HepG2 (cell line): ENCODE data around the gene ZDHHC14. TPM values are rescaled to one million over a fixed set of nuclear protein-coding genes. Genes with fewer than 3 reads are reported as not detected.

Experiments
- ATAC-seq: fragments of 200-7000 bp; cut with Tn5 transposase; 3 replicates; pipeline ENCODE4 v1.9.1; 2020; ENCODE audit warnings: mild to moderate bottlenecking, moderate library complexity
- BruUV-seq: library from RNA; stranded (reverse); fragments of 400-500 nt; replicated peaks from 2 replicates; lab custom pipeline; 2021; lab: Mats Ljungman, UMichigan
- CTCF ChIA-PET: fragments of 300-600 bp; formaldehyde crosslinking; extraction: SDS; loops from one replicate; lab custom pipeline; 2021; ENCODE audit warnings: low total read pairs, inconsistent platforms, low intra/inter-chr PET ratio; lab: Yijun Ruan, JAX
- POLR2A ChIA-PET: fragments of 350-600 bp; sonication (Branson Sonifier 250); formaldehyde crosslinking; loops from one replicate; lab custom pipeline; 2020; ENCODE audit warnings: antibody characterized with exemption, inconsistent platforms; lab: Yijun Ruan, JAX
- DNase-seq: peaks from one replicate; pipeline ENCODE4 v3.0.0-alpha.2; 2015; ENCODE audit warnings: low spot score
- FAIRE-seq: peaks from 3 replicates; lab custom pipeline; 2011; peaks lifted over from hg19 to GRCh38; lab: Jason Lieb, UNC
- H2AFZ ChIP-seq: one replicate; pipeline ENCODE4 v1.6.1; 2011; ENCODE audit warnings: low read length, inconsistent platforms
- H3K27ac ChIP-seq: fragments of 300-600 bp; 3 replicates; pipeline ENCODE4 v1.8.0; 2011; ENCODE audit warnings: mixed run types, mild to moderate bottlenecking, mixed read lengths, low read length, inconsistent platforms; ENCODE audit not compliant: insufficient read depth; ENCODE audit errors: extremely low read length
- H3K27me3 ChIP-seq, 2 experiments: fragments of 200-600 bp in 1 of 2; 2 replicates in 1 of 2; 3 replicates in 1 of 2; pipeline versions ENCODE4 v1.6.0 to v1.8.0; 2011; ENCODE audit warnings: low read length in 2 of 2, mild to moderate bottlenecking in 2 of 2, moderate library complexity in 2 of 2, inconsistent platforms in 1 of 2; ENCODE audit not compliant: insufficient read depth in 2 of 2, control insufficient read depth in 1 of 2
- H3K36me3 ChIP-seq, 2 experiments: fragments of 200-600 bp in 1 of 2; replicated peaks in 1 of 2; 2 replicates in 1 of 2; 3 replicates in 1 of 2; pipeline versions ENCODE4 v1.5.1 to v1.8.0; 2011; ENCODE audit warnings: low read length in 2 of 2, inconsistent platforms in 1 of 2; ENCODE audit not compliant: insufficient read depth in 2 of 2, control insufficient read depth in 1 of 2
- H3K4me1 ChIP-seq: 2 replicates; pipeline ENCODE4 v1.5.1; 2012; ENCODE audit warnings: low read length, inconsistent platforms; ENCODE audit not compliant: insufficient read depth
- H3K4me2 ChIP-seq: 2 replicates; pipeline ENCODE4 v1.6.0; 2011; ENCODE audit warnings: low read depth, low read length, inconsistent platforms
- H3K4me3 ChIP-seq, 3 experiments: fragments of 200-600 bp in 1 of 3; sonication (generic), shearing (Covaris generic) in 1 of 3; replicated peaks in 1 of 3; 2 replicates each; pipeline ENCODE4 v1.5.1; 2011 to 2016; ENCODE audit warnings: low read length in 3 of 3, inconsistent platforms in 2 of 3, low read depth in 2 of 3, mild to moderate bottlenecking in 2 of 3, control low read depth in 1 of 3, mixed read lengths in 1 of 3; ENCODE audit not compliant: insufficient read depth in 1 of 3
- H3K79me2 ChIP-seq: one replicate; pipeline ENCODE4 v1.6.1; 2011; ENCODE audit warnings: low read length, inconsistent platforms; ENCODE audit not compliant: insufficient read depth
- H3K9ac ChIP-seq: 2 replicates; pipeline ENCODE4 v1.6.0; 2011; ENCODE audit warnings: mild to moderate bottlenecking, low read depth, low read length, inconsistent platforms; ENCODE audit not compliant: insufficient read depth
- H3K9me3 ChIP-seq: 2 replicates; pipeline ENCODE4 v1.5.1; 2012; ENCODE audit warnings: mild to moderate bottlenecking, low read length
- H4K20me1 ChIP-seq: 2 replicates; pipeline ENCODE4 v1.6.0; 2011; ENCODE audit warnings: inconsistent platforms, mild to moderate bottlenecking, low read length, moderate library complexity; ENCODE audit not compliant: insufficient read depth
- HOXA3 ChIP-seq: sonication (generic); formaldehyde crosslinking; IDR thresholded peaks from 2 replicates; pipeline ENCODE4 v1.5.0; 2020; ENCODE audit warnings: missing genetic modification reagents
- KDM3A ChIP-seq: IDR thresholded peaks from 2 replicates; pipeline ENCODE4 v1.6.1; 2018; ENCODE audit warnings: low read depth, missing compliant biosample characterization
- RBFOX2 ChIP-seq: fragments of 200-400 bp; formaldehyde crosslinking; IDR thresholded peaks from 2 replicates; pipeline ENCODE4 v1.6.1; 2017; ENCODE audit warnings: low read depth, mild to moderate bottlenecking, low read length
- SALL2 ChIP-seq: sonication (generic); formaldehyde crosslinking; IDR thresholded peaks from 2 replicates; pipeline ENCODE4 v1.8.1; 2023; ENCODE audit warnings: mild to moderate bottlenecking, missing genetic modification reagents, inconsistent platforms
- ZFY ChIP-seq: sonication (generic); formaldehyde crosslinking; IDR thresholded peaks from 2 replicates; pipeline ENCODE4 v1.4.0; 2020; ENCODE audit warnings: missing genetic modification reagents
- ZMYM3 ChIP-seq: sonication (generic); formaldehyde crosslinking; IDR thresholded peaks from 2 replicates; pipeline ENCODE4 v1.5.1; 2020; ENCODE audit warnings: mild to moderate bottlenecking, missing genetic modification reagents
- ZNF230 ChIP-seq: sonication (generic); formaldehyde crosslinking; IDR thresholded peaks from 2 replicates; pipeline ENCODE4 v1.4.0; 2020; ENCODE audit warnings: mild to moderate bottlenecking, missing genetic modification reagents
- ZNF629 ChIP-seq: sonication (generic); formaldehyde crosslinking; conservative IDR thresholded peaks from 2 replicates; pipeline ENCODE4 v1.5.0; 2020; ENCODE audit warnings: missing genetic modification reagents
- ZNF687 ChIP-seq: sonication (generic); formaldehyde crosslinking; IDR thresholded peaks from 2 replicates; pipeline ENCODE4 v1.5.1; 2020; ENCODE audit warnings: mild to moderate bottlenecking, missing genetic modification reagents, moderate library complexity
- WGBS: methylation state at CpG from one replicate; pipeline ENCODE4 v1.1.6; 2017; ENCODE audit warnings: low lambda C conversion rate; 5-methylcytosine and 5-hydroxymethylcytosine counted together
- in situ Hi-C: cut with HindIII; loops from 2 replicates; pipeline ENCODE4 v1.10.0; 2017; ENCODE audit warnings: low pct_unique_long_range_greater_than_20kb; ENCODE audit not compliant: extremely low pct_ligation_motif_present
- intact Hi-C: fragments of 100-400 bp; cut with micrococcal nuclease; formaldehyde crosslinking; loops from one replicate; pipeline ENCODE4 v1.10.0; 2022; ENCODE audit not compliant: unreplicated experiment
- polyA plus RNA-seq, 8 experiments: library from polyadenylated mRNA; depleted of rRNA in 3 of 8; stranded (reverse) in 7 of 8; unstranded in 1 of 8; fragments of >200 nt; fragmentation: Illumina TruSeq in 4 of 8; extraction: Trizol in 4 of 8; gene quantifications; 2 replicates each; pipeline versions ENCODE4 v1.2.1 to v1.2.3, GENCODE V29; 2011 to 2016; ENCODE audit warnings: low read depth in 4 of 8, missing spikeins in 1 of 8, mixed read lengths in 1 of 8; ENCODE audit not compliant: insufficient read depth in 1 of 8
- total RNA-seq, 5 experiments: library from RNA; depleted of rRNA; stranded (reverse); fragments of >200 nt; fragmentation: Illumina TruSeq; extraction: Trizol; gene quantifications; 2 replicates each; pipeline ENCODE4 v1.2.3, GENCODE V29; 2016; ENCODE audit warnings: low read depth in 1 of 5

The ZDHHC14 gene
- total and polyA plus RNA-seq, 2 of the 13 experiments (the other 11 are each of a cell fraction or from before 2014, with no cell fraction given), result 3.7 to 9.5 TPM

GRCh38 chr6:157556144-157556645 lies 175.2 kb downstream of the ZDHHC14 start:
- ATAC-seq, result no peak
- 96% methylated on average over 15 of the region's 15 CpGs for WGBS
- no peak overlapping the region for H3K27ac ChIP-seq

GRCh38 chr6:157556671-157557430 lies 175.9 kb downstream of the ZDHHC14 start:
- Histone ChIP-seq H3K9me3 (no peaks in the 10 kb centered on the region), H4K20me1 (no peaks in the 10 kb centered on the region), H3K36me3 (no peaks in the 10 kb centered on the region; a peak in 1 of 5 replicates), H3K27ac (no peak overlapping the region), H2AFZ (no peak overlapping the region), H3K9ac (no peak overlapping the region), H3K4me2 (no peak overlapping the region), H3K4me1 (peaks cover 10% of the 10 kb centered on the region), H3K27me3 (no peaks in the 10 kb centered on the region), H3K79me2 (no peaks in the 10 kb centered on the region), H3K4me3 (no peak overlapping the region)
- in situ Hi-C loops, result no loop called here
- ChIA-PET POLR2A (interaction anchor here (1.1 to 2.9 kb wide), 2 partner anchors 19 to 25 kb away, joined by 4 to 7 read pairs; no protein-coding TSS in a partner anchor), CTCF (no interaction called here)
- intact Hi-C loops, result no loop called here
- TF ChIP-seq RBFOX2 (no peak), ZNF687 (CRISPR knock-in tag) (0 out of 2 replicates have a peak, but pooled peaks have one; percentile 26), SALL2 (CRISPR knock-in tag) (no peak), ZFY (CRISPR knock-in tag) (peak; percentile 15; the same call in 1 of the 2 replicates)
- no TSS peak for BruUV-seq
- FAIRE-seq (no peak), ATAC-seq (peak; percentile 33), DNase-seq (no peak)
- WGBS, result 90% methylated on average over 21 of the region's 21 CpGs

More at GRCh38 chr6:157556144-157556645, 175.2 kb downstream of the ZDHHC14 start:
- peak; percentile 79 for TF ChIP-seq ZNF629 (CRISPR knock-in tag)
- peak; percentile 34; the same call in 1 of the 2 replicates for TF ChIP-seq ZMYM3
- no peak for TF ChIP-seq HOXA3 (CRISPR knock-in tag)
- TF ChIP-seq ZNF230, result no peak
- TF ChIP-seq KDM3A (CRISPR knock-in tag), result no peak
- Histone ChIP-seq H3K9ac (no peak overlapping the region), H3K36me3 (no peaks in the 10 kb centered on the region; a peak in 1 of 5 replicates), H4K20me1 (no peaks in the 10 kb centered on the region), H3K4me3 (no peak overlapping the region), H2AFZ (no peak overlapping the region), H3K4me1 (peaks cover 10% of the 10 kb centered on the region), H3K79me2 (no peaks in the 10 kb centered on the region), H3K4me2 (no peak overlapping the region), H3K9me3 (no peaks in the 10 kb centered on the region), H3K27me3 (no peaks in the 10 kb centered on the region)
- in situ Hi-C loops, result no loop called here
- intact Hi-C loops, result no loop called here
- no peak for FAIRE-seq
- ChIA-PET CTCF (no interaction called here), POLR2A (interaction anchor here (1.1 to 2.9 kb wide), 2 partner anchors 18 to 25 kb away, joined by 4 to 7 read pairs; no protein-coding TSS in a partner anchor)
- no peak for DNase-seq
- no TSS peak for BruUV-seq
